ENCODE measurements around the gene MRPS22.
"Not testable (repeated sequence)": the region's sequence is repeated elsewhere in the genome, so short reads cannot be mapped to it uniquely, and the experiment has no call there.

MRPS22 gene

GRCh38 chr3:139342054-139342453 is 1.8 kb upstream of the MRPS22 start:
- DNase-seq = no peak

GRCh38 chr3:139346771-139347170 is 3.0 kb downstream of the MRPS22 start:
- no peak for DNase-seq

DNA sequence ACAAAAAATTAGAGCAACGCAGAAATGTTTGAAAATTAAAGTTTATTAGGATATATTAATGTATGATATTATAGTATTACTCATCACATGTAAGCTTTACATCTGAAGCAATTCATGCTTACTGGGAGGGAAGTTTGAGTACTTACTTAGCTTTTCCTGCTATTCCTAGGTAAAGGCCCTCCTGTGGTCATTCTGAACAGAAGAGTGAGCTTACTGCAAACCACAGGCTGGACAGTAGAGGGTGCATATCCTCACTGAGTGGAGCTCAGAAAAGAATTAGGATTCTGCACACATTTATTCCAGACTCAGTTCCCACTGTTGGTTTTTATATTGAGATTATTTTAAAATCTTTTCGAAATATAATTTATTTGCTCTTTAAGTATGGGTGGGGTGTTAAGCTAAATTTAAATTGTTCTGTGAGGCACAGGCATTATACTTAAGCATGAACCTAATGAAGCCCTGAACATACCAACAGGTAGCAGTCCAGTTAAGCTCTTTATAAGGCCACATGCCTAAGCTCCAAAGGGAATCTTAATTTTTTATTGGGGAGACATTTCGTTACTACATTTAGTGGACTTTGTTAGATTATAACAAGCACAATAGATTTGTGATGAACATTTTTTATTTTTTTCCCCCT is 10.2 kb downstream of the MRPS22 start:
- DNase-seq = no peak

DNA sequence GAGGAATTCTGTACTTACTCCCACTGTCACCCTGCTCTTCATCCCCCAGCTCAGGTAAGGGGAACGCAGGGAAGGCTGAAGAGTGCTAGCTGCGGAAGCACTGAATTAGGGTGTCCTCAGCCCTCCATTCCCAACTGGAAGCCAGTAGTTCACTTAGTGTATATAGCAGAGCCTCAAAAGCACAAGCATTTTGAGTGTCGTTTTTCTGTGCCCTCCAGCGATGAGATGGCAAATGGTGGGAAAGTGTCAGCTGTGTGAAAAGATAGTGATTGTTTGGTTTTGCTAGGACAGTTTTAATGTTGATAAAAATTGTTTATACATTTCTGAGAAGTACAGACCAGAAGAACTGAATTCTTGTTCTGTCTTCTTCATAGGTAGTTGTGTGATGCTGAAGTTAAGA is 10.8 kb downstream of the MRPS22 start:
- DNase-seq = no peak

DNA sequence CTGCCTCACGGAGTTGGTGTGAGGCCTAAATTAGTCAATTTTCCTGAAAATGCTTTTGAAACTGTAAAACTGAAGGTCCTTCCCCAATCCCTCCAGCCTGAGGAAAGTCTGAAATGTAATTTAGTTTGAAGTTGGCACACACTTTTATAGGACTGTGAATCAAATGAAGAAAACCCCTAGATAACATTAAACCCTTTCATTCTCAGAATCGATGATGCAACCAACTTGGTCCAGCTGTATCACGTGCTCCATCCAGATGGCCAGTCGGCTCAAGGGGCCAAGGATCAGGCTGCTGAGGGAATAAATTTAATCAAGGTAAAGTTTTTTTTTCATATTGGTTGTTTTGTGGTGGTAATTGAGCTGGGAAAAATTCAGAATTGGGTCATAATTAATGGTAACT is 11.7 kb downstream of the MRPS22 start:
- no peak for DNase-seq

- no peak for DNase-seq
Measured at GRCh38 chr3:139355891-139356290, 12.1 kb downstream of the MRPS22 start.

GRCh38 chr3:139357899-139358298 is 14.1 kb downstream of the MRPS22 start:
- DNase-seq = no peak

GRCh38 chr3:139358841-139359562 is 15.2 kb downstream of the MRPS22 start:
- DNase-seq = no peak

- DNase-seq = no peak
Measured at GRCh38 chr3:139361276-139361675, 17.5 kb downstream of the MRPS22 start.

DNA sequence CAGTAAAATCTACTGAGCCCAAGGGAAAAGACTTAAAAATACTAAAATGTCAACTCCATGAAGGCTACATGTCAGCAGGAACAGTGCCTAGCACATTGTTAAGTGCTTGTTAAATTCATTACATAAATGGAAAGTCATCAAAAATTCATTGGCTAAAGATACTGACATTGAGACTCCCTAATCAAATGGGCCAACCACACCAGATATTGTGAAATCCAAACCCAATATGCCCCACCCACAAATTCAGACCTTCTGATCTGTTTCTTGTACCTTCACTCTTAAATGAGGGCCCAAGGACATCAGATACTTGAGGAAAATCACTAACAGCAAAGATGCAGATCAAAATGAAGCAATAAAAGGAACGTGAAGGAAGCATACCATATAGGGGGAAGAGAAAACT is 20.7 kb downstream of the MRPS22 start:
- no peak for DNase-seq

- DNase-seq = no peak
Measured at GRCh38 chr3:139374099-139374498, 30.3 kb downstream of the MRPS22 start.

- DNase-seq = no peak
Measured at GRCh38 chr3:139377378-139377777, 33.6 kb downstream of the MRPS22 start.

- no peak for DNase-seq
Measured at GRCh38 chr3:139378587-139379241, 34.9 kb downstream of the MRPS22 start.

DNA sequence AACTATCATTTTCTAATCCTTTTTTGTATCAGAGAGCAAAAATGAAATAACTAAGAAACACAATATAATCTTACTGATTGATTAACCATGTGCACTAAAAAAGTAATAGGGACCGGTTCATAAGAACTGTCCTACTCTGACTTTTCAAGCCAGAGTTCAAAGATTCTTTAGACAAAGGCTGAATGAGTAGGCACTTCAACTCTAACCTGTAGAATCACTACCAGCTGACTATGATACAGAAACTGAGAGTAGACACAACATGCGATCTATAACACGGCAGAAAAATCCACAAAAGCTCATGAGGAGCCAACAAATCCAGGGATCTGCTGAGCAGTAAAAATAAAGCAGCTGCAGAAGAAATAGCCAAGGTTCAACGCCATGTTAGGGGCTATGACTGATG is 36.8 kb downstream of the MRPS22 start:
- DNase-seq = no peak

GRCh38 chr3:139382291-139382690 is 38.5 kb downstream of the MRPS22 start:
- DNase-seq = not testable (repeated sequence)

DNA sequence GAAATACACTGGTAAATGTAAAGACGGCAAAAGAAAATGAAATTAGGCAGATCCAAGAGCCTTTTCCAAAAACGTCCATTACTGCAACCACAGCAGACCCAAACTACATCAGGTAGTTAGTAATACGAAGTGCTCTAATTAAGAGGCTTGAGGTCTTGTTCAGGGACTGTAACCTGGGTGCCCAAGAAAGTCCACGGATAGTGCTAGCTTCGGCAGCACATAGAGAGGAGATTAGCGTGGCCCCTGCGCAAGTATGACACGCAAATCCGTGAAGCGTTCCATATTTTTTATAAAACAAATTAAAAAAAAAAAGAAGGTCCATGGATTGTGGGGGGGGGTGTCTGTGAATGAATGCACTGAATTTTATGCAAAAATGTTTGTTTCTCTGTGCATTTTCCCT is 44.3 kb downstream of the MRPS22 start:
- DNase-seq = no peak

GRCh38 chr3:139388821-139389551 is 45.2 kb downstream of the MRPS22 start:
- no peak for DNase-seq

DNA sequence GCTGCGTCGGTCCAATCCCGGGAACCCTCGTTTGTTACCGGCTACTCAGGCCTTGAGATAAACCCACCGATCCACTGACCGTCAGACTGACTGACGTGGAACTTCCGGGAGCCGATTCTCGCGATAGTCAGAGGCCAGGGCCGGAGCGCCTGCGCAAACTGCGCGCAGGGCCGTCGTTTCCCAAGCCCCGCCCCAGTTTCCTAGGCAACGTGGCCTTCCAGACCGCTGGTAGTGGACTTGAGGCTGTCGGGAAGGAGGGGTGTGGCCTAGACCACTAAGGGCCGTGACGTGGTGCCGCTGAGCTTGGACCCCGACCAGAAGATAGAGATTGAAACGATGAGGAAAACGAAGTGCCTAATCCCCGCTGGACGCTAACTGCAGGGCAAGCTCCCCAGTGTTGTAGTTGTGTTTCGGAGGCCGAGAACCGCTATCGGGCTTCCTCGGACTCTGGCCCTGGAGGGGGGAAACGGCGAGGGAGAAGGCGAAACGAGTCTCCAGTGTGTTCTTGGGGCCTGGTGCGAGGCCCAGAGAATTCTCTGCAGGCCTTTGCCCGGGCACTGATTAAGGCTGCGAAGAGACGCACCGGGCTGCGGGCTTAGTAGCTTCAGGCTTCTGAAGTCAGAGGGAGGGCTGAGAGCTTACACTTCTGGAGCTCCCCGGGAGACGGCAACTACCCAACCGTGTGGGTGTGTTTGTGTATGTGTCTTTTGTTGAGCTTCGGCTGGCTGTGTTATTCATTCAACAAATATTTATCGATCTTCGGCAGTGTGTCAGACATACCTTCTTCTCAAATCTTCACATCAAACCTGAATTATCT is 45.9 kb downstream of the MRPS22 start, which contains the start of gene COPB2:
Gene COPB2, minus strand, starts transcription at position 96 of the 817 bp plus-strand sequence. CDS start 97 bp downstream, outside the sequence.
- DNase-seq = peak; percentile 97

- no peak for DNase-seq
Measured at GRCh38 chr3:139394116-139394515, 50.3 kb downstream of the MRPS22 start.

DNA sequence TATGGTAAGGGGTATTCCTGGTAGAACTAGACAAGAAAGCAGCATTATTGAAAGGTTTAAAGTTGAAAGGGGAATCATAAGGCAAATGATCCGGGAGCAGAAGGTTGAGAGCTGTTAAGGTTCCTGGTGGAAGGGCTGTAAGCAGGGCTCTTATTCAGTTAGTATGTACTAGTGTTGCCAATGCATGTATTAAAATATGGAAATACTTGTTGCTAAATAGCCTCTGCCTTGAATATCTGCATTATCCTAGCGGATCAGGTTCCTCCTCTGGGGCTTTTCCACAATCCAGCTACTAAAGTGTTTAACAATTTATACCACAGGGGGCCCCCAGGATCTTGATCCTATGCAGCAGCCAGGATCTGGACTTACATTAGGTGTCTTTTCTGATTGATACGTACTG is 52.9 kb downstream of the MRPS22 start:
- DNase-seq = no peak

GRCh38 chr3:139401155-139401554 is 57.3 kb downstream of the MRPS22 start:
- DNase-seq = not testable (repeated sequence)
